Activated CD8-positive, alpha-beta T cell treated with anti-CD3 and anti-CD28 coated beads, Interleukin-2, amount 10 ng/mL, durations not matched to agents 7 days and 5 days (primary cell): ENCODE data around the gene ARHGEF12. TPM values are rescaled to one million over a fixed set of nuclear protein-coding genes. Genes with fewer than 3 reads are reported as not detected.

Experiments
- ATAC-seq: fragments of 150-1000 bp; cut with Tn5 transposase; one replicate; pipeline ENCODE4 v1.10.0; 2021; ENCODE audit warnings: moderate library complexity
- CTCF ChIA-PET: fragments of 350-600 bp; sonication (Branson Sonifier 250); formaldehyde crosslinking; loops from one replicate; lab custom pipeline; 2021; ENCODE audit warnings: antibody characterized with exemption; lab: Charles Lee
- POLR2A ChIA-PET: fragments of 350-600 bp; sonication (Branson Sonifier 250); formaldehyde crosslinking; loops from one replicate; lab custom pipeline; 2021; ENCODE audit warnings: antibody characterized with exemption; lab: Charles Lee
- DNase-seq: peaks from one replicate; pipeline ENCODE4 v3.0.0-alpha.2; 2020
- H3K27ac Mint-ChIP-seq: one replicate; pipeline ENCODE4 v1.8.0; 2021; ENCODE audit warnings: mild to moderate bottlenecking, mixed read lengths
- H3K27me3 Mint-ChIP-seq: one replicate; pipeline ENCODE4 v1.8.0; 2021; ENCODE audit warnings: low read depth, mixed read lengths
- H3K36me3 Mint-ChIP-seq: one replicate; pipeline ENCODE4 v1.8.0; 2021; ENCODE audit warnings: low read depth, mixed read lengths
- H3K4me1 Mint-ChIP-seq: one replicate; pipeline ENCODE4 v1.8.0; 2021; ENCODE audit warnings: low read depth, mixed read lengths
- H3K4me3 Mint-ChIP-seq: one replicate; pipeline ENCODE4 v1.8.0; 2021; ENCODE audit warnings: mild to moderate bottlenecking, mixed read lengths
- H3K9me3 Mint-ChIP-seq: one replicate; pipeline ENCODE4 v1.8.0; 2022; ENCODE audit warnings: mixed read lengths; ENCODE audit not compliant: insufficient read depth
- total RNA-seq, 2 experiments: library from RNA; stranded (reverse); gene quantifications; one replicate each; pipeline ENCODE4 v1.2.3, GENCODE V29; 2021

Gene ARHGEF12
- total RNA-seq, 2 experiments from 2014 or later: 9.6 to 10.0 TPM

GRCh38 chr11:120376547-120377182 is 40.5 kb downstream of the ARHGEF12 start:
- H3K9me3 Mint-ChIP-seq: peaks cover 4% of the 10 kb centered on the region
- DNase-seq: no peak
- H3K27ac Mint-ChIP-seq: no peak overlapping the region
- ATAC-seq: no peak
- H3K4me1 Mint-ChIP-seq: no peaks in the 10 kb centered on the region
- no peak overlapping the region for H3K4me3 Mint-ChIP-seq
- ChIA-PET CTCF (no interaction called here), POLR2A (no interaction called here)
- peaks cover 24% of the 10 kb centered on the region for H3K27me3 Mint-ChIP-seq
- H3K36me3 Mint-ChIP-seq: peaks cover 4% of the 10 kb centered on the region

- DNase-seq (no peak), ATAC-seq (no peak)
- Mint-ChIP-seq H3K27ac (no peak overlapping the region), H3K27me3 (peaks cover 23% of the 10 kb centered on the region), H3K4me1 (no peaks in the 10 kb centered on the region), H3K4me3 (no peak overlapping the region), H3K9me3 (peaks cover 4% of the 10 kb centered on the region), H3K36me3 (peaks cover 4% of the 10 kb centered on the region)
- POLR2A ChIA-PET: no interaction called here
- CTCF ChIA-PET: no interaction called here
These were observed 42.3 kb downstream of the ARHGEF12 start for GRCh38 chr11:120378474-120378873.

- peaks cover 4% of the 10 kb centered on the region for H3K36me3 Mint-ChIP-seq
- peaks cover 4% of the 10 kb centered on the region for H3K9me3 Mint-ChIP-seq
- H3K4me1 Mint-ChIP-seq: no peaks in the 10 kb centered on the region
- ATAC-seq: no peak
- no peak overlapping the region for H3K4me3 Mint-ChIP-seq
- POLR2A ChIA-PET: no interaction called here
- H3K27ac Mint-ChIP-seq: no peak overlapping the region
- CTCF ChIA-PET: no interaction called here
- peaks cover 26% of the 10 kb centered on the region for H3K27me3 Mint-ChIP-seq
- DNase-seq: no peak
These were observed 45.2 kb downstream of the ARHGEF12 start for GRCh38 chr11:120381401-120381800.

GRCh38 chr11:120383518-120384155 is 47.4 kb downstream of the ARHGEF12 start:
- peaks cover under 1% of the 10 kb centered on the region for H3K9me3 Mint-ChIP-seq
- H3K36me3 Mint-ChIP-seq: peaks cover 2% of the 10 kb centered on the region
- no peak overlapping the region for H3K27ac Mint-ChIP-seq
- ChIA-PET POLR2A (no interaction called here), CTCF (no interaction called here)
- DNase-seq (no peak), ATAC-seq (no peak)
- no peak overlapping the region for H3K4me3 Mint-ChIP-seq
- no peaks in the 10 kb centered on the region for H3K4me1 Mint-ChIP-seq
- peaks cover 30% of the 10 kb centered on the region for H3K27me3 Mint-ChIP-seq

- H3K4me3 Mint-ChIP-seq: no peak overlapping the region
- H3K27ac Mint-ChIP-seq: no peak overlapping the region
- H3K9me3 Mint-ChIP-seq: no peaks in the 10 kb centered on the region
- ATAC-seq (no peak), DNase-seq (no peak)
- POLR2A ChIA-PET: no interaction called here
- CTCF ChIA-PET: no interaction called here
- peaks cover 31% of the 10 kb centered on the region for H3K27me3 Mint-ChIP-seq
- no peaks in the 10 kb centered on the region for H3K4me1 Mint-ChIP-seq
- no peaks in the 10 kb centered on the region for H3K36me3 Mint-ChIP-seq
These were observed 48.3 kb downstream of the ARHGEF12 start for GRCh38 chr11:120384476-120384875.

GRCh38 chr11:120385110-120385509 is 48.9 kb downstream of the ARHGEF12 start:
- H3K9me3 Mint-ChIP-seq: no peaks in the 10 kb centered on the region
- CTCF ChIA-PET: interaction anchor here (0.9 kb wide), 1 partner anchor 50 kb away, joined by 3 read pairs; no protein-coding TSS in a partner anchor
- H3K4me3 Mint-ChIP-seq: no peak overlapping the region
- DNase-seq (no peak), ATAC-seq (no peak)
- no peaks in the 10 kb centered on the region for H3K36me3 Mint-ChIP-seq
- no peak overlapping the region for H3K27ac Mint-ChIP-seq
- no peaks in the 10 kb centered on the region for H3K4me1 Mint-ChIP-seq
- POLR2A ChIA-PET: no interaction called here
- H3K27me3 Mint-ChIP-seq: peaks cover 34% of the 10 kb centered on the region

- no peak for DNase-seq
- POLR2A ChIA-PET: no interaction called here
- no peak overlapping the region for H3K27ac Mint-ChIP-seq
- H3K4me3 Mint-ChIP-seq: no peak overlapping the region
- H3K9me3 Mint-ChIP-seq: no peaks in the 10 kb centered on the region
- ATAC-seq: no peak
- no peaks in the 10 kb centered on the region for H3K4me1 Mint-ChIP-seq
- no peaks in the 10 kb centered on the region for H3K36me3 Mint-ChIP-seq
- CTCF ChIA-PET: interaction anchor here (0.9 kb wide), 1 partner anchor 50 kb away, joined by 3 read pairs; no protein-coding TSS in a partner anchor
- peaks cover 32% of the 10 kb centered on the region for H3K27me3 Mint-ChIP-seq
These were observed 49.4 kb downstream of the ARHGEF12 start for GRCh38 chr11:120385655-120386054.

GRCh38 chr11:120386318-120386717 is 50.1 kb downstream of the ARHGEF12 start:
- Mint-ChIP-seq H3K27ac (no peak overlapping the region), H3K4me1 (no peaks in the 10 kb centered on the region), H3K9me3 (no peaks in the 10 kb centered on the region), H3K4me3 (no peak overlapping the region), H3K27me3 (peaks cover 30% of the 10 kb centered on the region), H3K36me3 (no peaks in the 10 kb centered on the region)
- POLR2A ChIA-PET: no interaction called here
- CTCF ChIA-PET: no interaction called here
- ATAC-seq (no peak), DNase-seq (no peak)

- H3K27ac Mint-ChIP-seq: no peak overlapping the region
- ChIA-PET POLR2A (no interaction called here), CTCF (no interaction called here)
- no peak overlapping the region for H3K4me3 Mint-ChIP-seq
- H3K4me1 Mint-ChIP-seq: no peaks in the 10 kb centered on the region
- DNase-seq: no peak
- no peaks in the 10 kb centered on the region for H3K36me3 Mint-ChIP-seq
- H3K9me3 Mint-ChIP-seq: no peaks in the 10 kb centered on the region
- ATAC-seq: no peak
- peaks cover 27% of the 10 kb centered on the region for H3K27me3 Mint-ChIP-seq
These were observed 50.7 kb downstream of the ARHGEF12 start for GRCh38 chr11:120386774-120387371.

GRCh38 chr11:120388261-120388660 is 52.0 kb downstream of the ARHGEF12 start:
- Mint-ChIP-seq H3K36me3 (no peaks in the 10 kb centered on the region), H3K27me3 (peaks cover 27% of the 10 kb centered on the region), H3K4me1 (no peaks in the 10 kb centered on the region), H3K9me3 (no peaks in the 10 kb centered on the region), H3K27ac (no peak overlapping the region), H3K4me3 (no peak overlapping the region)
- no peak for ATAC-seq
- POLR2A ChIA-PET: no interaction called here
- CTCF ChIA-PET: no interaction called here
- no peak for DNase-seq

- Mint-ChIP-seq H3K9me3 (no peaks in the 10 kb centered on the region), H3K4me1 (no peaks in the 10 kb centered on the region), H3K4me3 (no peak overlapping the region), H3K36me3 (no peaks in the 10 kb centered on the region), H3K27me3 (peaks cover 24% of the 10 kb centered on the region), H3K27ac (no peak overlapping the region)
- POLR2A ChIA-PET: no interaction called here
- ATAC-seq (no peak), DNase-seq (no peak)
- CTCF ChIA-PET: interaction anchor here (1.0 to 1.3 kb wide), 2 partner anchors 11 to 55 kb away, joined by 4 to 5 read pairs; no protein-coding TSS in a partner anchor
These were observed 53.7 kb downstream of the ARHGEF12 start for GRCh38 chr11:120389693-120390584.
